Esophagus squamous epithelium (tissue), 4 donors: Measurements from ENCODE around the gene SCG2.

ENCODE experiments used
- POLR2A ChIP-seq, 4 donors: fragments of 450-650 bp; IDR thresholded peaks; one replicate each; pipeline ENCODE4 v1.6.1; 2017; ENCODE audit warnings: antibody characterized with exemption in 4 of 4, mild to moderate bottlenecking in 4 of 4, moderate library complexity in 3 of 4
- TF ChIP-seq, protein P1 (sequence below), 6 experiments: fragments of 450-650 bp in 4 of 6; fragments of 200-600 bp in 2 of 6; sonication (generic) in 2 of 6; IDR thresholded peaks; one replicate each; pipeline ENCODE4 v1.5.1; 2016 to 2019; ENCODE audit warnings: antibody characterized with exemption in 6 of 6, mild to moderate bottlenecking in 4 of 6, moderate library complexity in 4 of 6

GRCh38 chr2:223597076-223597475 lies 5.1 kb downstream of the SCG2 start:
- TF ChIP-seq POLR2A (IDR thresholded peaks at IDR 0.05): no peak
- TF ChIP-seq, protein P1, sequence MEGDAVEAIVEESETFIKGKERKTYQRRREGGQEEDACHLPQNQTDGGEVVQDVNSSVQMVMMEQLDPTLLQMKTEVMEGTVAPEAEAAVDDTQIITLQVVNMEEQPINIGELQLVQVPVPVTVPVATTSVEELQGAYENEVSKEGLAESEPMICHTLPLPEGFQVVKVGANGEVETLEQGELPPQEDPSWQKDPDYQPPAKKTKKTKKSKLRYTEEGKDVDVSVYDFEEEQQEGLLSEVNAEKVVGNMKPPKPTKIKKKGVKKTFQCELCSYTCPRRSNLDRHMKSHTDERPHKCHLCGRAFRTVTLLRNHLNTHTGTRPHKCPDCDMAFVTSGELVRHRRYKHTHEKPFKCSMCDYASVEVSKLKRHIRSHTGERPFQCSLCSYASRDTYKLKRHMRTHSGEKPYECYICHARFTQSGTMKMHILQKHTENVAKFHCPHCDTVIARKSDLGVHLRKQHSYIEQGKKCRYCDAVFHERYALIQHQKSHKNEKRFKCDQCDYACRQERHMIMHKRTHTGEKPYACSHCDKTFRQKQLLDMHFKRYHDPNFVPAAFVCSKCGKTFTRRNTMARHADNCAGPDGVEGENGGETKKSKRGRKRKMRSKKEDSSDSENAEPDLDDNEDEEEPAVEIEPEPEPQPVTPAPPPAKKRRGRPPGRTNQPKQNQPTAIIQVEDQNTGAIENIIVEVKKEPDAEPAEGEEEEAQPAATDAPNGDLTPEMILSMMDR (IDR thresholded peaks at IDR 0.05): no peak
